HepG2 (cell line): ENCODE results near the gene GATD1. TPM values are rescaled to one million over a fixed set of nuclear protein-coding genes. Genes with fewer than 3 reads are reported as not detected.

ENCODE experiments used
- FOXK2 ChIP-seq: fragments of 450-650 bp; IDR thresholded peaks from 2 replicates; pipeline ENCODE4 v1.6.1; 2016
- GABPB1 ChIP-seq: IDR thresholded peaks from 2 replicates; pipeline ENCODE4 v1.6.1; 2016; ENCODE audit warnings: mild to moderate bottlenecking, missing genetic modification reagents, moderate library complexity, missing compliant biosample characterization
- HDAC1 ChIP-seq: sonication (generic); formaldehyde crosslinking; IDR thresholded peaks from 2 replicates; pipeline ENCODE4 v1.5.1; 2020; ENCODE audit warnings: mild to moderate bottlenecking, missing genetic modification reagents
- JUN ChIP-seq: sonication (generic); formaldehyde crosslinking; IDR thresholded peaks from 2 replicates; pipeline ENCODE4 v1.4.0; 2020; ENCODE audit warnings: mild to moderate bottlenecking, missing genetic modification reagents
- REPIN1 ChIP-seq: sonication (generic); formaldehyde crosslinking; IDR thresholded peaks from 2 replicates; pipeline ENCODE4 v1.8.0; 2022; ENCODE audit warnings: missing genetic modification reagents, low read depth, mild to moderate bottlenecking, borderline replicate concordance
- REXO4 ChIP-seq: sonication (generic); formaldehyde crosslinking; IDR thresholded peaks from 2 replicates; pipeline ENCODE4 v1.8.0; 2022; ENCODE audit warnings: missing genetic modification reagents, mild to moderate bottlenecking, borderline replicate concordance
- SMARCE1 ChIP-seq: fragments of 450-650 bp; IDR thresholded peaks from 2 replicates; pipeline ENCODE4 v1.6.1; 2017; ENCODE audit warnings: borderline replicate concordance
- ZBTB8A ChIP-seq: sonication (generic); formaldehyde crosslinking; IDR thresholded peaks from 2 replicates; pipeline ENCODE4 v1.4.0; 2020; ENCODE audit warnings: mild to moderate bottlenecking, low read depth, missing genetic modification reagents, borderline replicate concordance
- ZC3H4 ChIP-seq: sonication (generic); formaldehyde crosslinking; IDR thresholded peaks from 2 replicates; pipeline ENCODE4 v1.4.0; 2020; ENCODE audit warnings: missing genetic modification reagents, borderline replicate concordance
- ZFP90 ChIP-seq: sonication (generic); formaldehyde crosslinking; IDR thresholded peaks from 2 replicates; pipeline ENCODE4 v1.8.0; 2022; ENCODE audit warnings: missing genetic modification reagents, mild to moderate bottlenecking, inconsistent platforms, borderline replicate concordance
- ZNF761 ChIP-seq: sonication (generic); formaldehyde crosslinking; conservative IDR thresholded peaks from 2 replicates; pipeline ENCODE4 v1.4.0; 2020; ENCODE audit warnings: mild to moderate bottlenecking, missing genetic modification reagents
- polyA plus RNA-seq, 8 experiments: library from polyadenylated mRNA; depleted of rRNA in 3 of 8; stranded (reverse) in 7 of 8; unstranded in 1 of 8; fragments of >200 nt; fragmentation: Illumina TruSeq in 4 of 8; extraction: Trizol in 4 of 8; gene quantifications; 2 replicates each; pipeline versions ENCODE4 v1.2.1 to v1.2.3, GENCODE V29; 2011 to 2016; ENCODE audit warnings: low read depth in 4 of 8, missing spikeins in 1 of 8, mixed read lengths in 1 of 8; ENCODE audit not compliant: insufficient read depth in 1 of 8
- total RNA-seq, 5 experiments: library from RNA; depleted of rRNA; stranded (reverse); fragments of >200 nt; fragmentation: Illumina TruSeq; extraction: Trizol; gene quantifications; 2 replicates each; pipeline ENCODE4 v1.2.3, GENCODE V29; 2016; ENCODE audit warnings: low read depth in 1 of 5
- TF ChIP-seq, protein P1 (sequence below), 2 experiments: IDR thresholded peaks; 2 replicates each; pipeline ENCODE4 v1.6.1; 2011 to 2012; ENCODE audit warnings: low read length in 2 of 2, borderline replicate concordance in 1 of 2, low read depth in 1 of 2, mild to moderate bottlenecking in 1 of 2, moderate library complexity in 1 of 2
- TF ChIP-seq, protein P2 (sequence below): sonication (generic); formaldehyde crosslinking; conservative IDR thresholded peaks from 2 replicates; pipeline ENCODE4 v1.4.0; 2020; ENCODE audit warnings: missing genetic modification reagents
- TF ChIP-seq, protein P3 (sequence below): sonication (generic); formaldehyde crosslinking; IDR thresholded peaks from 2 replicates; pipeline ENCODE4 v1.4.0; 2020; ENCODE audit warnings: missing genetic modification reagents
- TF ChIP-seq, protein P4 (sequence below): sonication (generic); formaldehyde crosslinking; IDR thresholded peaks from 2 replicates; pipeline ENCODE4 v1.8.0; 2022; ENCODE audit warnings: mild to moderate bottlenecking, missing genetic modification reagents; ENCODE audit not compliant: insufficient replicate concordance
- TF ChIP-seq, protein P5 (sequence below): sonication (generic); formaldehyde crosslinking; IDR thresholded peaks from 2 replicates; pipeline ENCODE4 v1.5.0; 2020; ENCODE audit warnings: missing genetic modification reagents, mild to moderate bottlenecking, borderline replicate concordance

GATD1 gene
- total and polyA plus RNA-seq, 2 of the 13 experiments (the other 11 are each of a cell fraction or from before 2014, with no cell fraction given) = 31.3 to 60.5 TPM

DNA sequence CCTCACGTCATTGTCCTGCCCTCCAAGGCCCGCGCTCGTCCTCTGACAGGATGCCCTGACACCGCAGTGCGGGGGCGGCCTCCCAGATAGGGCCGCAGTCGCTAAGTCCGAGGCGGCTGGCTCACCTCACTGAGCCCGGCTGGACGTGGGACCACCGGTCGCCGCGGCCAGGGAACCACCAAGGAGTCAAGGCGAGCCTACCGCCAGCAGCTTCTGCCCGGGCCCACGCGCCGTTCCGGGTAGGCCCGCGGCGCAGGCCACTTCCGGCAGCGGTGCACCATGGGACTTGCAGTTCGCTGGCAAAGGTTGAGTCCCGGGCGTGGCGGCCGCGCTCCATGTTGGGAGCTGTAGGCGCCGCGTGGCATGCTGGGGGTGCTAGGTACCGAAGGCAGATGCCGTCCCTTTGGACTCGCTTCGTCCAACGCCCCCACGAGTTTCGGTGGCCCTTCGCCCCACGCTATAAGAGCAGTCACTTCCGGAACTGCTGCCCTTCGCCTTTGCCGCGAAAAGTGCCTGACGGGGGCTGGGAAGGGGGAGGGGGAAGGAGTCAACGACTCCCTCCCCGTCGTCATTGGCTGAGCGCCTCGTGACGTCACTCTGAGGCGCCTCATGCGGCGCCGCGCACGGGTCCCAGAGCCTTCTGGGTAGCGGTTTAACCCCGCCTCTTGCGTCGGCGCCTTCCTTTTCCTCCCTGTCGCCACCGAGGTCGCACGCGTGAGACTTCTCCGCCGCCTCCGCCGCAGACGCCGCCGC lies 32.2 kb upstream of the GATD1 start, which contains the start of gene RPLP2 (continued):
- TF ChIP-seq, protein P1, sequence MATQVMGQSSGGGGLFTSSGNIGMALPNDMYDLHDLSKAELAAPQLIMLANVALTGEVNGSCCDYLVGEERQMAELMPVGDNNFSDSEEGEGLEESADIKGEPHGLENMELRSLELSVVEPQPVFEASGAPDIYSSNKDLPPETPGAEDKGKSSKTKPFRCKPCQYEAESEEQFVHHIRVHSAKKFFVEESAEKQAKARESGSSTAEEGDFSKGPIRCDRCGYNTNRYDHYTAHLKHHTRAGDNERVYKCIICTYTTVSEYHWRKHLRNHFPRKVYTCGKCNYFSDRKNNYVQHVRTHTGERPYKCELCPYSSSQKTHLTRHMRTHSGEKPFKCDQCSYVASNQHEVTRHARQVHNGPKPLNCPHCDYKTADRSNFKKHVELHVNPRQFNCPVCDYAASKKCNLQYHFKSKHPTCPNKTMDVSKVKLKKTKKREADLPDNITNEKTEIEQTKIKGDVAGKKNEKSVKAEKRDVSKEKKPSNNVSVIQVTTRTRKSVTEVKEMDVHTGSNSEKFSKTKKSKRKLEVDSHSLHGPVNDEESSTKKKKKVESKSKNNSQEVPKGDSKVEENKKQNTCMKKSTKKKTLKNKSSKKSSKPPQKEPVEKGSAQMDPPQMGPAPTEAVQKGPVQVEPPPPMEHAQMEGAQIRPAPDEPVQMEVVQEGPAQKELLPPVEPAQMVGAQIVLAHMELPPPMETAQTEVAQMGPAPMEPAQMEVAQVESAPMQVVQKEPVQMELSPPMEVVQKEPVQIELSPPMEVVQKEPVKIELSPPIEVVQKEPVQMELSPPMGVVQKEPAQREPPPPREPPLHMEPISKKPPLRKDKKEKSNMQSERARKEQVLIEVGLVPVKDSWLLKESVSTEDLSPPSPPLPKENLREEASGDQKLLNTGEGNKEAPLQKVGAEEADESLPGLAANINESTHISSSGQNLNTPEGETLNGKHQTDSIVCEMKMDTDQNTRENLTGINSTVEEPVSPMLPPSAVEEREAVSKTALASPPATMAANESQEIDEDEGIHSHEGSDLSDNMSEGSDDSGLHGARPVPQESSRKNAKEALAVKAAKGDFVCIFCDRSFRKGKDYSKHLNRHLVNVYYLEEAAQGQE (IDR thresholded peaks at IDR 0.05; ENCODE audit: borderline replicate concordance in 1 of 2, low read depth in 1 of 2, low read length in 2 of 2) = peak in 1 of 2 experiments; percentile 45; a peak in 2 of 4 replicates
- TF ChIP-seq, protein P2, sequence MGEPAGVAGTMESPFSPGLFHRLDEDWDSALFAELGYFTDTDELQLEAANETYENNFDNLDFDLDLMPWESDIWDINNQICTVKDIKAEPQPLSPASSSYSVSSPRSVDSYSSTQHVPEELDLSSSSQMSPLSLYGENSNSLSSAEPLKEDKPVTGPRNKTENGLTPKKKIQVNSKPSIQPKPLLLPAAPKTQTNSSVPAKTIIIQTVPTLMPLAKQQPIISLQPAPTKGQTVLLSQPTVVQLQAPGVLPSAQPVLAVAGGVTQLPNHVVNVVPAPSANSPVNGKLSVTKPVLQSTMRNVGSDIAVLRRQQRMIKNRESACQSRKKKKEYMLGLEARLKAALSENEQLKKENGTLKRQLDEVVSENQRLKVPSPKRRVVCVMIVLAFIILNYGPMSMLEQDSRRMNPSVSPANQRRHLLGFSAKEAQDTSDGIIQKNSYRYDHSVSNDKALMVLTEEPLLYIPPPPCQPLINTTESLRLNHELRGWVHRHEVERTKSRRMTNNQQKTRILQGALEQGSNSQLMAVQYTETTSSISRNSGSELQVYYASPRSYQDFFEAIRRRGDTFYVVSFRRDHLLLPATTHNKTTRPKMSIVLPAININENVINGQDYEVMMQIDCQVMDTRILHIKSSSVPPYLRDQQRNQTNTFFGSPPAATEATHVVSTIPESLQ (CRISPR knock-in tag) = 0 out of 2 replicates have a peak, but pooled peaks have one; percentile 61
- TF ChIP-seq JUN (CRISPR knock-in tag) = peak; percentile 84; the same call in 1 of the 2 replicates
- TF ChIP-seq ZBTB8A = no peak
- TF ChIP-seq HDAC1 (CRISPR knock-in tag) = peak; percentile 99
- TF ChIP-seq ZNF761 (CRISPR knock-in tag) = peak; percentile 76
- no peak for TF ChIP-seq REXO4 (CRISPR knock-in tag)
- no peak for TF ChIP-seq ZC3H4 (CRISPR knock-in tag)
- TF ChIP-seq, protein P3, sequence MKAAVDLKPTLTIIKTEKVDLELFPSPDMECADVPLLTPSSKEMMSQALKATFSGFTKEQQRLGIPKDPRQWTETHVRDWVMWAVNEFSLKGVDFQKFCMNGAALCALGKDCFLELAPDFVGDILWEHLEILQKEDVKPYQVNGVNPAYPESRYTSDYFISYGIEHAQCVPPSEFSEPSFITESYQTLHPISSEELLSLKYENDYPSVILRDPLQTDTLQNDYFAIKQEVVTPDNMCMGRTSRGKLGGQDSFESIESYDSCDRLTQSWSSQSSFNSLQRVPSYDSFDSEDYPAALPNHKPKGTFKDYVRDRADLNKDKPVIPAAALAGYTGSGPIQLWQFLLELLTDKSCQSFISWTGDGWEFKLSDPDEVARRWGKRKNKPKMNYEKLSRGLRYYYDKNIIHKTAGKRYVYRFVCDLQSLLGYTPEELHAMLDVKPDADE = no peak
- TF ChIP-seq GABPB1 (CRISPR knock-in tag) = peak; percentile 99
- TF ChIP-seq, protein P4, sequence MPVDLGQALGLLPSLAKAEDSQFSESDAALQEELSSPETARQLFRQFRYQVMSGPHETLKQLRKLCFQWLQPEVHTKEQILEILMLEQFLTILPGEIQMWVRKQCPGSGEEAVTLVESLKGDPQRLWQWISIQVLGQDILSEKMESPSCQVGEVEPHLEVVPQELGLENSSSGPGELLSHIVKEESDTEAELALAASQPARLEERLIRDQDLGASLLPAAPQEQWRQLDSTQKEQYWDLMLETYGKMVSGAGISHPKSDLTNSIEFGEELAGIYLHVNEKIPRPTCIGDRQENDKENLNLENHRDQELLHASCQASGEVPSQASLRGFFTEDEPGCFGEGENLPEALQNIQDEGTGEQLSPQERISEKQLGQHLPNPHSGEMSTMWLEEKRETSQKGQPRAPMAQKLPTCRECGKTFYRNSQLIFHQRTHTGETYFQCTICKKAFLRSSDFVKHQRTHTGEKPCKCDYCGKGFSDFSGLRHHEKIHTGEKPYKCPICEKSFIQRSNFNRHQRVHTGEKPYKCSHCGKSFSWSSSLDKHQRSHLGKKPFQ (CRISPR knock-in tag) = peak; percentile 91
- TF ChIP-seq ZFP90 (CRISPR knock-in tag) = peak; percentile 12; the same call in 1 of the 2 replicates
- 0 out of 2 replicates have a peak, but pooled peaks have one; percentile 3 for TF ChIP-seq FOXK2
- peak; percentile 85 for TF ChIP-seq REPIN1
- TF ChIP-seq, protein P5, sequence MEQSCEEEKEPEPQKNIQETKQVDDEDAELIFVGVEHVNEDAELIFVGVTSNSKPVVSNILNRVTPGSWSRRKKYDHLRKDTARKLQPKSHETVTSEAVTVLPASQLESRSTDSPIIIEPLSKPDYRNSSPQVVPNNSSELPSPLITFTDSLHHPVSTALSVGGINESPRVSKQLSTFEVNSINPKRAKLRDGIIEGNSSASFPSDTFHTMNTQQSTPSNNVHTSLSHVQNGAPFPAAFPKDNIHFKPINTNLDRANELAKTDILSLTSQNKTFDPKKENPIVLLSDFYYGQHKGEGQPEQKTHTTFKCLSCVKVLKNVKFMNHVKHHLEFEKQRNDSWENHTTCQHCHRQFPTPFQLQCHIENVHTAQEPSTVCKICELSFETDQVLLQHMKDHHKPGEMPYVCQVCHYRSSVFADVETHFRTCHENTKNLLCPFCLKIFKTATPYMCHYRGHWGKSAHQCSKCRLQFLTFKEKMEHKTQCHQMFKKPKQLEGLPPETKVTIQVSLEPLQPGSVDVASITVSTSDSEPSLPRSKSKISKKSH (CRISPR knock-in tag) = peak; percentile 70
- no peak for TF ChIP-seq SMARCE1
